HL-60/S4 treated with retinoic acid at 250 ng/mL for 4 days and 3 days (cell line): ENCODE measurements around the gene TBC1D4.

Source experiments
- in situ Hi-C: fragments of 300-500 bp; cut with MboI; formaldehyde crosslinking; loops from 2 replicates; pipeline ENCODE4 v1.7.0; 2022; ENCODE audit warnings: low sequenced_read_pairs

TBC1D4 gene

DNA sequence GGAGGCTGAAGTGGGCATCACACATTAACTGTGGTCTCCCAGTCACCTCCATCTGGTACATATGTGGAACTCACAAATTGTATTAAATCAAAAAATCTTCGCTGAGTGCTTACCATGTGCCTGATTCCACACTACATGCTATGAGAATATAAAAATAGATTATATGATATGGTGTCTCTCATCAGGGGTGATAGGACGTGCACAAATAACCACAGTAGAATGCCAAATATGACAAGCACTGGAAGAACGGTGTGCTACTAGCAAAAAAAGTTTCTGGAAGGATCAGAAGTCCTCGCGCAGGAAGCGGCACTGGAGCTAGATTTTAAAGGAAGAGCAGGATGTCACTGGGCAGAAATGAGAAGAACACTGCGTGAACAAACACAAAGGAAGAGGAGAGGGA is 62.3 kb downstream of the TBC1D4 start:
- in situ Hi-C loops: no loop called here

DNA sequence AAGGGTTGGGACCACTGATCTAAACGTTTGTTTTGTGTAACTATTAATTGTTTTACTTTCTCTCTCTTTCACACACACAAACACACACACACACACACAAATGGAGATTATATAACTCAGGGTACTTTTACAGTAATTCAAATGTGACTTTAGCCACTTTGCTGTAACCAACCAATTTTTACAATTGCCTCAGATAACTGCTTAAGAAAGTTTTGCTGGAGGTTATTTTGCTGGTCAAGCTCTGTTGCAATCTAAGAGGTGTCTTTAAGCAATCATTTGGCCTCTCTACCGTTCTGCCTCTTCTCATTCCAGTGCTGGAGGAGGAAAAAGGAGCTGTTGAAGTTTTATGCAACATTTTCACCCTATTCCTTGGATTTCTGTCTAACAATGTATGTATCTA is 63.0 kb downstream of the TBC1D4 start:
- in situ Hi-C loops: no loop called here

DNA sequence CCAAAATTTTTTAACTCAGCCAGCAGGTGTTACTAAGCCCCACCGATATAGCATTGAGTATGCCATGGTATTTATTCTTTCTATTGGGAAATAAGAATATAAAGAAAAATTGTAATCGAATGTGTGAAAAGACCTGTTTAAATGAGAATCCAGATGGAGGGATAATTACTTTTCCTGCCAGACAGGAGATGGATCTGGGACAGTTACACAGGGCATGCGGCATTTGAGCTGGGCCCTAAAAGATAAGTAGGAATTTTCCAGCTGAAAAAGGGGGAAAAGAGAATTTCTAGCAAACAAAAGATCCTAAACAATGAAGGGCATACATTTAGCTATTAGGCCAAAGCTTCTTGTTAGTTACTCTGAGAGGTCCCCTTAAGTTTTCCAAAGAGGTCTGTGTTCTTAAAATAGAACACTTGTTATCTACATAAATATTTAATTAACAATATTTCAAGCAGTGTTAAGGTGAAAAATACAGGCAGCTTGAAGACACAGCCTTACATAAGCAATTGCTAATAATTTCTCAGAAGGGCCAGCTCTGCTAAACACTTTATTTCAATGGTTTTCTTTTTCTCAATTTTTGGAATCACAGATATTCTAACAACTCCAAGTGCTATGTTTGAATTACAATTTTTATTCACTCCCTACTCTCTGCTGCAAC is 63.7 kb downstream of the TBC1D4 start:
- in situ Hi-C loops: no loop called here

DNA sequence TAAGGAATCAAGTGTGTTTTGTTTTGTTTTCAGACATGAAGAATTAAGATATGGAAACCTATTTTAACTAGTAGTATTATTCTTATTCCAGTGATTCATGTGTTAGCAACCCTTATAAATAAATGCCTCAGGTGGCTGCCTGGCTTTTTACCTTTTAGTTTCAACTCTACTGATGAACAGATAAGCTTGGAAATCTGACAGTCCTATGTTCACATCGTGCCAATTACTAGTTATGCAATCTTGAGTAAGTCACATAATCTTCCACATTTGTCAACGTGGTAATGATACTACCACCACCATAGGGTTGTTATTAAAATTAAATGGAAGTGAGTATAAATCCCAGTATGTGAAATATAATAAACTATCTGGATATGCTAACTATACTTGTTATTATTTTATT is 64.3 kb downstream of the TBC1D4 start:
- in situ Hi-C loops: no loop called here

- in situ Hi-C loops: no loop called here
Observed at GRCh38 chr13:75417012-75417384, 65.0 kb downstream of the TBC1D4 start.

- in situ Hi-C loops: no loop called here
Observed at GRCh38 chr13:75416327-75417011, 65.5 kb downstream of the TBC1D4 start.

DNA sequence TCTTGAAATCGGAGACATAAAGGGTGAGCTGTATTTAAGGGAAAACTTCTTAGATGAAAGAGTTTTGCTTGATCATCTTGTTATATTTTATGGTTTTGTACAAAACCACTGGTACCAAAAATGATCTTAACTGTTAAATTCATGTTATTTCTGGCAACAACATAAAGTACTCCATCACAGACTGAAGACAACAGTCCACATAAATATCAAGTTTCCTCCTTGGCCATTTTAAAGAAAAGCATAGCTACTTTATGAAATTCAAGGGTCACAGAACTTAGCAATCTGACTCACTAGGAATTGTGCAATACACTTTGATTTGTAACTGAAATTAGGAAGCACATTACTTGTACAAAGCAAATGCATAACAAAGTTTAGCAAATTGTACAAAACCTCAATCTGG is 66.3 kb downstream of the TBC1D4 start:
- in situ Hi-C loops: no loop called here

DNA sequence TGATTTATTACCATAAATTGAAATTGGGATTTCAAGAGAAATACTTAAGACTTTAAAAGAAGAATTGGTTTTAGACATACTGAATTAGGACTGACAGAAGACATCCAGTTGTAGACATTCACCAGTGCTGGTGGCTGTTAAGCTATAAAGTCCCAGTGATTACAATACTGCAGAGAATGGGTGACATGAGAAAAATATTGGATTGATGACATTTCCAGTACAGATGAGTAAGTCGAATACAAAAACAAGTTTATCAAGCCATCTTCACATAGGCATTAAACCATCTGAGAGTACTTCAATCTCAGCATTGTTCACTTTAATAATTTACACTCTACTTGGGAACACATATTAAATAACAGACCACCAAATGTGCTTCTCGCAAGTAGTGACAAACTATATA is 66.8 kb downstream of the TBC1D4 start:
- in situ Hi-C loops: no loop called here

GRCh38 chr13:75414036-75414827 is 67.7 kb downstream of the TBC1D4 start:
- in situ Hi-C loops: no loop called here

GRCh38 chr13:75411924-75412537 is 69.9 kb downstream of the TBC1D4 start:
- in situ Hi-C loops: no loop called here

DNA sequence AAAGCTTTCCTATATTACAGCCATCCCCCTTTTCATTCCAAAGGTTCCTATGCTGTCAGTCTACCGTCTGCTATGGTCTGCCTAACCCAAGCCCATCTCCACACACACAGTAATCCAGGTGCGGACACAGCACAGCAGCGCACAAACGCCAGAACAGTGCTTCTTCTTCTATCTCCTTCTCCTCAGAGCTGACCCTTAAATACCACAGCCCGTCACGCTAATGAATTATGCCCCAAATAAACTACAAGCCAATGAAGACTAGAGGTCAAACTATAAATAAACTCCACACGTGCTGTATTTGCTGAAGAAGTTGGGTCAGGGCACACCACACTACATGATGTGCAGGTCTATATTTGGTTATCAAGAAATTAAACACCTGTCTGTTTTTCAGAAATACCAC is 71.8 kb downstream of the TBC1D4 start:
- in situ Hi-C loops: no loop called here

GRCh38 chr13:75407998-75408397 is 74.0 kb downstream of the TBC1D4 start:
- in situ Hi-C loops: no loop called here

DNA sequence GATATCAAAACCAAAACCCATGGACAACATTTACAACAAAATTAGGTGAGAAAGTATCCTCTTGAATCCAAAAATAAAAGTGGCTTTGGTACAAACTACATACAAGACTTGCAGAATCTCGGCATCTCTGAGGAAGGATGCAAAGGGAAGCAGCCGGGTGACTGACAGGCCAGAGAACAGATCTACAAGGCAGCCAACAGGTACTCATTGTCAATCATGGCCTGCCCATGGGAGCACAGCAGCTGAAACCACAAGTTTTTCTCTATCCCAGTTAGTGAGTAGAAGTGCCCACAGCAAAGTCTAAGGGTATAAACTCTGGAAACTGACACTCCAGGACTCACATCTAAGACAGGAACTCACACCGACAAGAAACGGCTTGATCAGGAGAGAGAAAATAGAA is 74.5 kb downstream of the TBC1D4 start:
- in situ Hi-C loops: no loop called here

DNA sequence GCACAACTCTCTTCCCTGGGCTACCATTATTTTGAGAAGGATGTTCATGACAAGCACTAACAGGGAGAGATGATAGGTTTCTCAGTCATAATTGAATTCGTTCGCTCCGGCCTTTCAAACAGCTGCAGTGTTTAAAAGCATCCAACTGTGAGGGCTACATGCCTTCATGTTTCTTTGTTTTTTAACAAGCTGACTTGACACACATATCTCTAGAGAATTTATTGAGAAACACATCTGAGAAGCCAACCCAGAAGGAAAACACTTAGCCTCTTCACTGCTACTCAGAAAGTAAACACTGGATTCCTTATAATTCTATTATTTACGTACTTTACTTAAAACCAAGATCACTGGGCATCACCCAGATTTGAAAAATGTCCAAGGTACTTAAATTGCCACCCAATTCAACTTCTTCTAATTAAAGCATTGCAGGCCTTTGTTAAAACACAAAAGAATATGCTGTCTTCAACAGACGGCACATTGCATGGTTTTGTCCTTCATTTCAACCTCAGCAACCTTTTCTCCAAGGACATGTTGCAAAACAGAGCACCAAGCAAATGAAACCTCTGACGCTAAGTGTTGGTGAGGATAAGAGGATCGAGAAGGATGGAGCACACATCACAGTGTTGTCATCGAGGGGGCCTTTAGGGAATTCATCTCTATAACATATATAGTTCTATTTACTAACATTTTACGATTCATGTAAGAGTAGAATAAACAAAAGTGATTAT is 75.8 kb downstream of the TBC1D4 start:
- in situ Hi-C loops: no loop called here

DNA sequence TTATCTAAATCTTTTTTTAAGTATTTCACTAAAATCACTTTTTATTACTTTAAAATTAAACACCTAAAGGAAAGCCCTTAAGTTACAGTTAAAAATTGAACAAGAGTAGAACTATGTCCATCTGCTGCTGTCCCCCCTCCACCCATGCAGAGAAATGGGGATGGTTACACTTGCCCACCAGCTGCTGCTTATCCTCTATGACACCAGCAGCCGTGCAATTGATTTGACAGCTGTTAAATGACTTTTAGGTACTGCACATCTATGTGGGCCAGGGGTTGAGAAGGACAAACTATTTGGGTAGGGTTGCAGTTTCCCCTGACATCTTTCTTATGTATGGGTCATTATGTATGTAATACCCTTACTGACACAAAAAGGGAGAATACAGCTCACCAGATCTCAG is 77.2 kb downstream of the TBC1D4 start:
- in situ Hi-C loops: no loop called here

- in situ Hi-C loops: no loop called here
Observed at GRCh38 chr13:75402787-75403186, 79.2 kb downstream of the TBC1D4 start.

GRCh38 chr13:75400775-75401174 is 81.2 kb downstream of the TBC1D4 start:
- in situ Hi-C loops: no loop called here

- in situ Hi-C loops: no loop called here
Observed at GRCh38 chr13:75399879-75400217, 82.1 kb downstream of the TBC1D4 start.

GRCh38 chr13:75399168-75399878 is 82.6 kb downstream of the TBC1D4 start:
- in situ Hi-C loops: no loop called here

GRCh38 chr13:75398072-75398471 is 83.9 kb downstream of the TBC1D4 start:
- in situ Hi-C loops: no loop called here
